B cell (primary cell): Measurements from ENCODE around the gene PEA15.

ENCODE experiments used
- EZH2 ChIP-seq: IDR thresholded peaks from 2 replicates; pipeline ENCODE4 v1.6.1; 2012; ENCODE audit warnings: borderline replicate concordance, low read depth, mild to moderate bottlenecking, moderate library complexity, low read length; ENCODE audit not compliant: insufficient read depth, poor library complexity, severe bottlenecking
- TF ChIP-seq, protein P1 (sequence below): fragments of 200-600 bp; IDR thresholded peaks from one replicate; pipeline ENCODE4 v1.8.0; 2022; ENCODE audit warnings: antibody characterized with exemption, mild to moderate bottlenecking

DNA sequence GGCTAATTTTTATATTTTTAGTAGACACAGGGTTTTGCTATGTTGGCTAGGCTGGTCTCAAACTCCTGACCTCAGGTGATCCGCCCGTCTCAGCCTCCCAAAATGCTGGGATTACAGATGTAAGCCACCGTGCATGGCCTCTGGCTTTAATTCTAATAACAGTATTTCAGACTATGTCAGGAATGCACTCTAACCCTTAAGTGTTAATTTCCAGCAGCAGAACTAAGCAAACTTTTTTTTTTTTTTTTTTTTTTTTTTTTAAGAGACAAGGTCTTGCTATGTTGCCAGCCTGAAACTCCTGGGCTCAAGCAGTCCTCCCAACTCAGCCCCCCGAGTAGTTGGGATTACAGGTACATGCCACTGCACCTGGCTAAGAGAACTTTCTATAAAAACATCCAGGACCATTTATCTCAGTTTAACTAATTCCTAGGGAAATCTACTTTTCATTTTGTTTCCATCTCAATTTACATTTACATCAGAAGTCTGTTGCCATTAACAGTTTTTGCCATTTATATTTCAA is 50.7 kb downstream of the PEA15 start:
- no peak for TF ChIP-seq EZH2
- TF ChIP-seq, protein P1, sequence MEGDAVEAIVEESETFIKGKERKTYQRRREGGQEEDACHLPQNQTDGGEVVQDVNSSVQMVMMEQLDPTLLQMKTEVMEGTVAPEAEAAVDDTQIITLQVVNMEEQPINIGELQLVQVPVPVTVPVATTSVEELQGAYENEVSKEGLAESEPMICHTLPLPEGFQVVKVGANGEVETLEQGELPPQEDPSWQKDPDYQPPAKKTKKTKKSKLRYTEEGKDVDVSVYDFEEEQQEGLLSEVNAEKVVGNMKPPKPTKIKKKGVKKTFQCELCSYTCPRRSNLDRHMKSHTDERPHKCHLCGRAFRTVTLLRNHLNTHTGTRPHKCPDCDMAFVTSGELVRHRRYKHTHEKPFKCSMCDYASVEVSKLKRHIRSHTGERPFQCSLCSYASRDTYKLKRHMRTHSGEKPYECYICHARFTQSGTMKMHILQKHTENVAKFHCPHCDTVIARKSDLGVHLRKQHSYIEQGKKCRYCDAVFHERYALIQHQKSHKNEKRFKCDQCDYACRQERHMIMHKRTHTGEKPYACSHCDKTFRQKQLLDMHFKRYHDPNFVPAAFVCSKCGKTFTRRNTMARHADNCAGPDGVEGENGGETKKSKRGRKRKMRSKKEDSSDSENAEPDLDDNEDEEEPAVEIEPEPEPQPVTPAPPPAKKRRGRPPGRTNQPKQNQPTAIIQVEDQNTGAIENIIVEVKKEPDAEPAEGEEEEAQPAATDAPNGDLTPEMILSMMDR, result no peak
